ENCODE measurements around the gene CRABP1.

Gene CRABP1

DNA sequence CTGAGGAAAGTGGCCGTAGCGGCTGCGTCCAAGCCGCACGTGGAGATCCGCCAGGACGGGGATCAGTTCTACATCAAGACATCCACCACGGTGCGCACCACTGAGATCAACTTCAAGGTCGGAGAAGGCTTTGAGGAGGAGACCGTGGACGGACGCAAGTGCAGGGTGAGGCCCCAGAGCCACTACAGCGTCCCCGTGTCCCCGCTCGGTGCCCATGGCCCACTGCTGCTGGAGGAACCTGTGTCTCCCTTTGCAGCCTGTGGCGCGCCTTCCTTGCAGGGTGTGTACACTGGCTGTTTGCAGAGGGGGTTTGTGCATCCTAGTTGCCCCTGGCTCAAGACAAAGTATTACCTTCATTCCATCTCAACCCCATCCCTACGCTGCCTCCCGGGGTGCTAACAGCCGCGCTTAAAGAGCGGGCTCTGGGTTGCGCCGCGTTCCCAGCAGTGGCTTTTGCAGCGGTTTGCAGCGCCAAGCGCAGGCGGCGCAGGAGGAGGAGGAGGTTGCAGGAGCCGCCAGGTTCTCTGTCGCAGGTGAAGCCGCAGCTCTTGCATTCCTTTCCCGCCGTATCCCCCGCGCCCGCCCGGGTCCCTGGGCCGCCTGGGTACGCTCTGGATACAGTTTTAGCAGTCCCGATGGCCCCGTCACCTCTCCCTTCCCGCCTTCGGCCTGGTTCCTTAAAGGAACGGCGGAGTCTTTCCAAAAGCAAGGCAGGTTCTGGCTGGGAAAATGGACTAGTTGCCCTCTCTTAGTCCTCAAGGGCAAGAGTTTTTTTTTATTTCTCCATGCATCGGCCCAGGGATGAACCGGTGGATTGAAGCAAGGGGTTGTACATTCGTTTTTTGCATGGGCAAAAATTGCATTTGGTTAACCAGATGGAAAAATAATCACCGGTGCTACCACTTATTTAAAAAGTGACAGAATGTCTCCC lies 1.2 kb downstream of the CRABP1 start:
- FAIRE-seq = no peak

DNA sequence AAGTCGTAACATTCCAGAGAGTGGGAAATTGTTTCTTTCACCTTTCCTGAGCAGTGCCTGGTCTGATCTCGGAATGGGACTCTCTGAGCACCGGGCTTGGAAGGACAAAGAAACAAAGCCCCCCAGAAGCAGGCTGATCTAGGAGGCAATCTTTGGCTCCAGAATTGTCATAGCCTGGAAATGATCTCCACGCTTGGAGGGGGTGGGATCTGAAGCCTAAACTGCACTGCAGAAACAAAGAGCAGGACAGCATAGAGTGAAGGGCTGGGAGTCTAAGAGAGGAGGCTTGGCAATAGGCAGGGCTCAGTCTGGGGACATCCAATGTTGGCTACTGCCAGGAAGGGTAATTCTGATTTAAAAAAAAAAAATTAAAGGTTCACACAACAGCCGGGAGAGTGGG lies 1.9 kb downstream of the CRABP1 start:
- no peak for FAIRE-seq
- TF ChIP-seq PAX5 (IDR thresholded peaks at IDR 0.05; ENCODE audit: insufficient read depth, low read length, severe bottlenecking) (no peak), POU2F2 (IDR thresholded peaks at IDR 0.05; ENCODE audit: low read depth, low read length) (no peak), TAF1 (IDR thresholded peaks at IDR 0.05; ENCODE audit: low read depth, low read length) (no peak), SPI1 (IDR thresholded peaks at IDR 0.05; ENCODE audit: low read depth, low read length) (no peak), POLR2AphosphoS5 (IDR thresholded peaks at IDR 0.05; ENCODE audit: low read depth, low read length) (no peak), POLR2A (IDR thresholded peaks at IDR 0.05; ENCODE audit: low read depth, low read length) (no peak)
- DNase-seq (ENCODE audit: insufficient read length, low spot score) = no peak

More for the DNA sequence above, 1.2 kb downstream of the CRABP1 start:
- TF ChIP-seq POU2F2 (IDR thresholded peaks at IDR 0.05; ENCODE audit: low read depth, low read length) = no peak
- no peak for TF ChIP-seq SPI1 (IDR thresholded peaks at IDR 0.05; ENCODE audit: low read depth, low read length)
- no peak for TF ChIP-seq PAX5 (IDR thresholded peaks at IDR 0.05; ENCODE audit: insufficient read depth, low read length, severe bottlenecking)
- no peak for TF ChIP-seq POLR2AphosphoS5 (IDR thresholded peaks at IDR 0.05; ENCODE audit: low read depth, low read length)
- TF ChIP-seq POLR2A (IDR thresholded peaks at IDR 0.05; ENCODE audit: low read depth, low read length) = no peak
- TF ChIP-seq TAF1 (IDR thresholded peaks at IDR 0.05; ENCODE audit: low read depth, low read length) = no peak
- no peak for DNase-seq (ENCODE audit: insufficient read length, low spot score)

DNA sequence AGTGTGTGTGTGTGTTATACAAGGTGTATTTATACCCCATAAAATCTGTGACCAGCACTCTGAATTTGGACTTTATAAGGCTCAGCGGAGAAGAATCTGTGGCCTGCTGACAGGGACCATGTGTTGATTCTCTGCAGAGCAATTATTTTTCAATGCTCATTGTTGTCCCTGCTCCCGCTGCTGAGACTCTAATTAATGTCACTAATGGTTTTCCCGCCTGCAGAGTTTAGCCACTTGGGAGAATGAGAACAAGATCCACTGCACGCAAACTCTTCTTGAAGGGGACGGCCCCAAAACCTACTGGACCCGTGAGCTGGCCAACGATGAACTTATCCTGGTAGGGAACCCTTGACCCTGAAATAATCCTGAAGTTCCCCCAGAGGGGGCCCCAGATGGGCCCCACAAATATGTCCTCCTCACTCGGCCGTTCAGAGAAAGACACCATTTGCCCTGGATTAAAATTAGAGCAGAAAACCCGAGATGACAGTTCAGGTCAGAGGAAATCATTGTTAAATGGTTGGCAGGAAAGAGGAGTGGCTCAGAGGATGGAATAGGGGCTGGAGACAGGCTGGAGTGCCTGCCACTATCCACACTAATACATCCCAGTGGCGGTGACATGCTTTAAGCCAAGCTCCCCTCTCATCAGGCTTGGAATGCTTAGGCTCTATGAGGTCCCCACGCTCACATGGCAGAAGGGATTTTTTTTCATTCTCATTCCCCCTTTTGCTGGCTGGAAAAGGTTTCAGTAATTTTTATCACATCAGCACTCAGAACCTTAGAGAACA lies 3.3 kb downstream of the CRABP1 start:
- no peak for FAIRE-seq
- TF ChIP-seq PAX5 (IDR thresholded peaks at IDR 0.05; ENCODE audit: insufficient read depth, low read length, severe bottlenecking) (no peak), POU2F2 (IDR thresholded peaks at IDR 0.05; ENCODE audit: low read depth, low read length) (no peak)

DNA sequence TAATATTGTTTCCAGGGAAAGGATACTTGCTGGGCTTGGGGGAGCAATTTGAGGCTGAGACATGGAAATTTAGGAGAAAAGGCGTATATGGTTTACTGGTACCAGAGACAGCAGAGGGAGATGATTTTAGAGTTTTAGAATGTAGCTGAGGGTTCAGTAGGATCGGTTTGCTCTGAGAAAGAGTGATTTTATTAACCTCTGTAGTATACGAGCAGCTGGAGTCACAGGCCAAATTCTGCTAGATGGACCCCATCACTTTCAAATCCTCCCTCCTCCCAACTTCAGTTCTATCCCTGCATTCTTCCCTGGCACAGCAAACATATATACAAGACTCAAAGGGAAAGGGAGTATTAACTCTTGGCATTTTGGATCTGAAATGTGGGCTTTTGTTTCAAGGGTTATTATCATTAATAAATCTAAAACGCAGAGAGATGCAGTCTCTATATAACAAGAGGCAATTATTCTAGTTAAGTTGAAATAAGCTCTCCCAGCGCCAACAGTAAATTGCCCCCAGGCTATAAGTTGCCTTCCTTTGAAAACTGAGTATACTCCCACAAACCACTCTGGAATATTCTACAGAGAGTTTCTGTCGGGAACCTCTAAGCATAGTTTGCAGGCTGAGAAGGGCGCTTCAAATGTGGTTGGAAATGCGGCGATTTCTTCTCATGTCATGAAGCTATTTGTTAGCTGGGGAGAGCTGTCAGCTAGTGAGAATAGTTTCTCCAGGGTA lies 5.4 kb downstream of the CRABP1 start:
- no peak for TF ChIP-seq POLR2AphosphoS5 (IDR thresholded peaks at IDR 0.05; ENCODE audit: low read depth, low read length)
- no peak for TF ChIP-seq SPI1 (IDR thresholded peaks at IDR 0.05; ENCODE audit: low read depth, low read length)
- TF ChIP-seq POLR2A (IDR thresholded peaks at IDR 0.05; ENCODE audit: low read depth, low read length) = no peak
- no peak for TF ChIP-seq POU2F2 (IDR thresholded peaks at IDR 0.05; ENCODE audit: low read depth, low read length)
- TF ChIP-seq PAX5 (IDR thresholded peaks at IDR 0.05; ENCODE audit: insufficient read depth, low read length, severe bottlenecking) = no peak
- no peak for TF ChIP-seq TAF1 (IDR thresholded peaks at IDR 0.05; ENCODE audit: low read depth, low read length)
- DNase-seq (ENCODE audit: insufficient read length, low spot score) (no peak), FAIRE-seq (no peak)

More for the DNA sequence above, 3.3 kb downstream of the CRABP1 start:
- no peak for DNase-seq (ENCODE audit: insufficient read length, low spot score)

DNA sequence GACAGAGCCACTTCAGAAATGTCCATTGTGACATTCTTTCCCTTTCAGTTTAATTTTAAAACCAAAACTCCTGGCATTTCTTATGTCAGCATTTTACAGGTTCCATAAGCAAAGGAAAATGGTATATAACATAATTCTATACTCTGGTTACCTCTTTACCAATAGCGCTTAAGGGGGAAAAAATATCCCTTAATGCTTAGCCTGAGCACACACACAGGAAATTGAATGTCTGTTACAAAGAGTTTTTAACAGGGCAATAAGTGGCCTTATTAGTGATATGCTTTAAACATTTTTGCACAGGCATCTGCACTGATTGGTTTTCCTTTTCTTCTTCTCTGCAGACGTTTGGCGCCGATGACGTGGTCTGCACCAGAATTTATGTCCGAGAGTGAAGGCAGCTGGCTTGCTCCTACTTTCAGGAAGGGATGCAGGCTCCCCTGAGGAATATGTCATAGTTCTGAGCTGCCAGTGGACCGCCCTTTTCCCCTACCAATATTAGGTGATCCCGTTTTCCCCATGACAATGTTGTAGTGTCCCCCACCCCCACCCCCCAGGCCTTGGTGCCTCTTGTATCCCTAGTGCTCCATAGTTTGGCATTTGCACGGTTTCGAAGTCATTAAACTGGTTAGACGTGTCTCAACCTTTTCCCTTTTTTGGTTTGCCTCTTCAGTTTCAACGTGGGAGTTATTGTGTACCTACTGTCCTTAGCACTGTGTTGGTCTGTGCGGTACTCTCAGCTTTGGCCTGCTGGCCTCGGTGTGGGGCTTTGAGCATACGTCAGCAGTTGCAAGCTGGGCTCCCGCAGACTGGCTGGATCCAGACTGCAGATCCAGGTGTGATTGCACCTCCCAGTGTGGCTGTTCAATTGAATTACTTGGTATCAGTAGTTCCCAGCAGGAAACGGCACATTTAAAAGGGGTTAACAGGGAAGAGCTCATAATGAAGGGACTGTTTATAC lies 7.7 kb downstream of the CRABP1 start:
- FAIRE-seq (no peak), DNase-seq (ENCODE audit: insufficient read length, low spot score) (no peak)
- TF ChIP-seq POLR2A (IDR thresholded peaks at IDR 0.05; ENCODE audit: low read depth, low read length) = no peak
- no peak for TF ChIP-seq TAF1 (IDR thresholded peaks at IDR 0.05; ENCODE audit: low read depth, low read length)
- no peak for TF ChIP-seq SPI1 (IDR thresholded peaks at IDR 0.05; ENCODE audit: low read depth, low read length)
- TF ChIP-seq POLR2AphosphoS5 (IDR thresholded peaks at IDR 0.05; ENCODE audit: low read depth, low read length) = no peak
- TF ChIP-seq PAX5 (IDR thresholded peaks at IDR 0.05; ENCODE audit: insufficient read depth, low read length, severe bottlenecking) = no peak
- no peak for TF ChIP-seq POU2F2 (IDR thresholded peaks at IDR 0.05; ENCODE audit: low read depth, low read length)

DNA sequence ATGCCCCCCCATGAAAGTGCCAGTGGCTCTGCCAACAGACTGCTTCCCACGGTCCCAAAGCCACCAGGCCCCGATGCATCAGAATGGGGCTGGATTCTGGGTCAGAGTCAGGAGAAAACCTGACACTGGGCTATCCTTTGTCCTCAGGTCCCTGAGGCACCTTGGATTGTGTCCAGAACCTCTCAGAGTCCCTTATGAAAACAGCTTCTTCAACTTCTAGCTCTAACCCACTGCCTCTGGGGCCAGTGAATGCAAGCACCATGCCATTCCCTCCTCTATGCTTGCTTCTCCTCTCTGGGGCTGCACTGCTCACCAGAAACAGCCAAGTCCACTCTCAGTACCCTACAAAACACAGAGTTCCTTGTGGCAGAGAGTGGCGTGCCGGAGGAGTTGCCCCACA lies 9.9 kb downstream of the CRABP1 start:
- DNase-seq (ENCODE audit: insufficient read length, low spot score) (no peak), FAIRE-seq (no peak)
- TF ChIP-seq POU2F2 (IDR thresholded peaks at IDR 0.05; ENCODE audit: low read depth, low read length) = no peak
- TF ChIP-seq TAF1 (IDR thresholded peaks at IDR 0.05; ENCODE audit: low read depth, low read length) = no peak
- TF ChIP-seq POLR2AphosphoS5 (IDR thresholded peaks at IDR 0.05; ENCODE audit: low read depth, low read length) = no peak
- TF ChIP-seq PAX5 (IDR thresholded peaks at IDR 0.05; ENCODE audit: insufficient read depth, low read length, severe bottlenecking) = no peak
- no peak for TF ChIP-seq SPI1 (IDR thresholded peaks at IDR 0.05; ENCODE audit: low read depth, low read length)
- TF ChIP-seq POLR2A (IDR thresholded peaks at IDR 0.05; ENCODE audit: low read depth, low read length) = no peak

DNA sequence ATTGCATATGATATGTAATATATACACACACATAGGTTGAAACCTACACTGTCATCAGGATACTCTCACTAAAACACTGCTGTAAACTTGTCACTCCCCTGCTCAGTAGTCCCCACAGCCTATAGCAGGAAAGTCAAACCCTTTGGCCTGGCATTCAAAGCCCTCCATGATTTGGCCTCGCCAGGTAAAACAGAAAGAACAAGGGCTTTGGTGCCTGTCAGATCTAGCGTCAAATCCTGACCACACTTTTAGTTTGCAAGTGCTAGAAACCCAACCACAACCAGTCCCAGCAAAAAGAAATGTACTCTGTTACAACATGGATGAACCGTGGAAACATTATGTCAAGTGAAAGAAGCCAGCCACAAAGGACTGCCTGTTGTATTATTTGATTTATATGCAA lies 11.4 kb downstream of the CRABP1 start:
- TF ChIP-seq SPI1 (IDR thresholded peaks at IDR 0.05; ENCODE audit: low read depth, low read length) = no peak
- TF ChIP-seq POLR2A (IDR thresholded peaks at IDR 0.05; ENCODE audit: low read depth, low read length) = no peak
- no peak for TF ChIP-seq POU2F2 (IDR thresholded peaks at IDR 0.05; ENCODE audit: low read depth, low read length)
- TF ChIP-seq POLR2AphosphoS5 (IDR thresholded peaks at IDR 0.05; ENCODE audit: low read depth, low read length) = no peak
- TF ChIP-seq PAX5 (IDR thresholded peaks at IDR 0.05; ENCODE audit: insufficient read depth, low read length, severe bottlenecking) = no peak
- no peak for TF ChIP-seq TAF1 (IDR thresholded peaks at IDR 0.05; ENCODE audit: low read depth, low read length)
- FAIRE-seq (no peak), DNase-seq (ENCODE audit: insufficient read length, low spot score) (no peak)

DNA sequence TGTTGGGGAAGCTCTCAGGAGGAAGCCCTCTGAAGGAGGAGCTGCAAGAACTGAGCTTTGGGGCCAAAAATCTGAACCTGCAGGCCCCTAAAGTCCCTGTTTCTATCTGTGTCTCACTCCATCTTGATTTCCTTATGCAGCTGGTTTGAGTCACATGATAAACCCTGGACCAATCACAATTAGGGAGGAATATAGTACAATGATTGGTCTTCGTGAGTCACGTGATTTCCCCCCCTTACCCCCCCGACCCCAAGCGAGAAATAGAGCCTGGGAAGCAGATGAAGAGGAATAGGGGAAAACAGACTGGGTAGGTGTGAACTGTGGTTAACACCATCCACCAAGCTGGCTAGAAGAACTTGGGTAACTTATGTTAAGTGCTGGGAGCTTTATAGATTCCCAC lies 12.9 kb downstream of the CRABP1 start:
- FAIRE-seq (no peak), DNase-seq (ENCODE audit: insufficient read length, low spot score) (no peak)

More for the DNA sequence above, 12.9 kb downstream of the CRABP1 start:
- no peak for TF ChIP-seq POLR2AphosphoS5 (IDR thresholded peaks at IDR 0.05; ENCODE audit: low read depth, low read length)
- TF ChIP-seq TAF1 (IDR thresholded peaks at IDR 0.05; ENCODE audit: low read depth, low read length) = no peak
- TF ChIP-seq POU2F2 (IDR thresholded peaks at IDR 0.05; ENCODE audit: low read depth, low read length) = no peak
- no peak for TF ChIP-seq SPI1 (IDR thresholded peaks at IDR 0.05; ENCODE audit: low read depth, low read length)

All from GM12891 (cell line).